Cerebellar cortex (tissue), 1 donor: ENCODE results near the gene TMEM63B.
"Not testable (repeated sequence)": the region's sequence is repeated elsewhere in the genome, so short reads cannot be mapped to it uniquely, and the experiment has no call there.

Source experiments
- DNase-seq: peaks from one replicate; pipeline ENCODE4 v3.0.0-alpha.2; 2015; ENCODE audit warnings: low spot score

The TMEM63B gene

DNA sequence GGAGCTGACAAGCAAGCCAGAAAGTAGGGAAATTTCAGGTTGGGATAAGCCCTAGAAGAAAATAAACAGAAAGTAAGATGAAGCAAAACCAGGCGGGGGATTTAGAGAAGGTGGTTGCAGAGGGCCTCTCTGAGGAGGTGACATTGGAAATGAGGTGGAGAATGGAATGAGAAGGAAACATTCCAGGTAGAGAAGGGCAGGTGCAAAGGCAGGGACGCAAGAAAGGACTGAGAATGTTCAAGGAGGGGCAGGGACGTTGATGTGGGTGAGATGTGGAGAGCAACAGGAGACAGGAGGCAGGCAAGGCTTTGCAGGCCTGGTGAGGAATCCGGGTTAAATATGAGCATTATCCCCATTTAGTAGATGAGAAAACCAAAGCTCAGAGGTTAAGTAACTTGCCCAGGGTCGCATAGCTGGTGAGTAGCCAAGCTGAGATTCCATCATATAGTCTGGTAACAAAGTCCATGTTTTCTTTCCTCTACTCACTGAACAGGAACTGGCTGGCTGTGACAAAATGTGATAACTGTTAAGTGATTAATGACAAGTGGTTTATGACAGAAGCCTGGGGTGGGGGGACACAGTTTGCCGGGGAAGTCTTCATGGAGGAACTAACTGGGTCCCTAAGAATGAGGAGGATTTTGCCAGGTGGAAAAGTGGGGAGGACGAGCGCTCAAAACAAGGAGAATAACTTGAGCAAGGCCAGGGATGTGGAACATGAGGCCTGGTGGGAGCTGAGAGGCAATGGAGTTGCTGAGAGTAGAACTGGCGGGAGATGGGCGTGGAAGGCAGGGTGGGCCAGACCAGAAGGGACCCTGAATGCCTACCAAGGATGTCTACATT, 32.7 kb upstream of the TMEM63B start:
- DNase-seq: no peak

- not testable (repeated sequence) for DNase-seq
Measured at GRCh38 chr6:44095243-44095623, 32.1 kb upstream of the TMEM63B start.

DNA sequence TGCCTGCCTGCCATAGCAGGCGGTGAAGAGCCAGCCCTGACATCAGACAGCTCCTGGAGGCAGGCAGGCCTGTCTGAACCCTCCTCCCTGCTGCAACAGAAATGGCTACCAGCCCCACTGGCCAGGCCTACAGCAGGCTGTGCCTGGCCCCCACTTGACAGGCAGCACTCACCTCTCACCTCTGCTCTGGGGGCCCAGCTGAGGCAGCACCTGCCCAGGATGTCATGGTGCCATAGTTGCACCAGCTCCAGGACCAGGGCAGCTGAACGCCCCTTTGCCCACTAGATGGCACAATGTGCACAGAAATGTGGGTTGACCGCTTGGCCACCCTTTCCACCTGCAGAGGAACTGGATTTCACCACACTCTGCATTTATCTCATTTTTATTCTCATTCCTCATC, 30.7 kb upstream of the TMEM63B start:
- DNase-seq: peak; percentile 87

DNA sequence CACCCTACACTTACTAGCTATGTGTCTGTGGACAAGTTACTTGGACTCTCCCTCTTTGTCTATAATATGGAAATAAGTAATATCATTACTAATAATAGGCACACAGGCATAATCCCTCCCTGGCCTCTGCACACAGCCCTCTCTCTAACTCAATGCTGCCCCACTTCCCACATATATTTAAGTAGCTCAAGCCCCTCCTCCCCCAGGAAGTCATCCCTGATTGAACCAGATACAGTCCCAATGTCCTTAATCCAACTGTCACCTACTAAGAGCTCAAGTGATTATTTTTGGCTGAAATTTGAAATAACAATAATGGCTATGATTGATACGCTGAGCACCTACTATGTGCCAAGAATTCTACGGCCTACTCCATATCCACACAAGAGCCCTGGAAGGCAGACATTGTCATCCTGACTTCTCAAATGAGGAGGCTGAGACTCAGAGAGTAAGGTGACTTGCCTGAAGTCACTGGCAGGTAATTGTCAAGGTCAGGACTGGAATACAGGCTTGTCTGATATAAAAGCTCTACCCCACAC, 29.5 kb upstream of the TMEM63B start:
- DNase-seq: no peak

GRCh38 chr6:44099192-44099591, 28.2 kb upstream of the TMEM63B start:
- DNase-seq: no peak

- peak; percentile 44 for DNase-seq
Measured at GRCh38 chr6:44100088-44100550, 27.2 kb upstream of the TMEM63B start.

DNA sequence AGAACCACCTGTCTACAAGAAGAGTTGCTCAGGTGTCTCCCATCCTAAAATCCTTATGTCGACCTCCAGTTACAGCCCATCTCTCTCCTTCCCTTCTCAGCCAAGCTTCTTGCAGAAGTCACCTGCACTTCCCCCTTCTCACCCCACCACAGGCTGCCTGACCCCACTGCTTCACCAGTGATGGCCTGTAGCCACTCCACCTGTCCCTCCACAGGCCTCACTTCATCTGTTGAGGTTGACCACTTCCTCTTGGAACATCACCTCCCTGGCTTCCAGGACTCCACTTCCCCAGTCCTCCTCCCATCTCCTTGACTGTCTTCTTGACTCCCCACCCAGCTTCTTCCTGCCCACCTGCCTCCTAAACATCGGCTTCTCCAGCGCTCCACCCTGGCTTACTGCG, 25.5 kb upstream of the TMEM63B start:
- DNase-seq: no peak

GRCh38 chr6:44102527-44102926, 24.8 kb upstream of the TMEM63B start:
- DNase-seq: no peak

GRCh38 chr6:44104481-44105021, 22.8 kb upstream of the TMEM63B start:
- DNase-seq: no peak

DNA sequence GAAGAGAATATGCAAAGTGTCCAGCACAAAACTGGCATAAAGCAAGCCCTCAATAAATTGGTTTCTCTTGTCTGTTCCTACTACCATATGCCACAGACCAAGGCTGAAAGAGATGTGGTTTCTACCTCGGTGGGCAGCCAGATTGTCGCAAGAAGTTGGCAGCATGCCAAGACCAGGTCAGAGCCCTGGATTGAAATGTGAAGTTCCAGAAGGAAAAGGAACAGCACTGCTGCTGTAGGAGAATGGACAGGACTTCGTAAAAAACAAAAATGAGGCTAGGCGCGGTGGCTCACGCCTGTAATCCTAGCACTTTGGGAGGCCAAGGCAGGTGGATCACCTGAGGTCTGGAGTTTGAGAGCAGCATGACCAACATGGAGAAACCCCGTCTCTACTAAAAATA, 22.2 kb upstream of the TMEM63B start:
- DNase-seq: peak; percentile 64

DNA sequence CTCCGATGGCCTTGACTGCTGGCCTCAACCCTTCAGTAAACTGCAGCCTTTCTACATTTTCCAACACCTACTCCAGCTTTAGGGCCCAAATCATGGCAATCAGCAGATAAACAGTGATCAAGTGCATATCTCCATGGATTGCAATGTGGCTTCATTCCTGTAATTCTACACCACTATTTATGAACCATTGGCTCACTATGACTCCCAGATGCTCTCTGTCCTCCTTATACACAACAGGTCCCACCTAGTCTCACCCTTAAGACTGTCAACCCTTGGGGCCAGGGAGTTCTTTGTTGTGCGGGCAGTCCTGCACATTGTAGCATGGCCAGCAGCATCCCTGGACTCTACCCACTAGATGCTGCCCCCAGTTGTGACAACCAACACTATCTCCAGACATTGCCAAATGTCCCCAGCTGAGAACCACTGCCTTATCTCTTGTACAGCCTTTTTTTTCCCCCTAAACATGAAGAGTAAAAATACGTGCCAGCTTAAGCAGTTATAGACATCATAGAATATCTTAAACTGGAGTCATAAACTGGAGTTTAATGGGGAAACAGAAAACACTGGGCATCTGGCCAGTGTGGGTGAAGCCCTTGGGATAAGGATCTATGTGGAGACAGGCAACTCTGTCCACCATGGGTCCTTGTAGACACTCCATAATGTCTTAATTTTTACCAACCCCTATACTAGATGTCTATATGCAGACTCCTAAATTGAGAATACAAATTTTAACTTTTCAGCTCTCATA, 21.2 kb upstream of the TMEM63B start:
- no peak for DNase-seq

DNA sequence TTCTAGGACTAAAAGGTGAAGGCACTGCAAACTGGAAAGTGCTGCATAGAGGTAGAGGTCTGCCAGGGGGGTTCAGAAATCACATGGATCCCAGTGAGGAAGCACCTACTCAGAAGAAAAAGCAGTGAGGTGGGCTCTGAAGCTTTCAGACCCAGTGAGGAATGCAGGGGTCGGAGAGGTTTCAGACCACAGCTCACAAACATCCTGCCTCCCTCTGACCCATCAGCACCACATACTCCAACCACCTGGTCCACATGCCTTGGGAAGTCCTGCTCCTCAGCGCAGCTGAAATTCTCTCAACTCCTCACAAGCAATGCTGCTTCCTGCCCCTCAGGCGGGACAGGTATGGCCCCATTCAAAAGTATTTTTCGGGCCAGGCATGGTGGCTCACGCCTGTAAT, 20.3 kb upstream of the TMEM63B start:
- no peak for DNase-seq

GRCh38 chr6:44108471-44108870, 18.9 kb upstream of the TMEM63B start:
- DNase-seq: no peak

- DNase-seq: no peak
Measured at GRCh38 chr6:44109212-44109611, 18.1 kb upstream of the TMEM63B start.

DNA sequence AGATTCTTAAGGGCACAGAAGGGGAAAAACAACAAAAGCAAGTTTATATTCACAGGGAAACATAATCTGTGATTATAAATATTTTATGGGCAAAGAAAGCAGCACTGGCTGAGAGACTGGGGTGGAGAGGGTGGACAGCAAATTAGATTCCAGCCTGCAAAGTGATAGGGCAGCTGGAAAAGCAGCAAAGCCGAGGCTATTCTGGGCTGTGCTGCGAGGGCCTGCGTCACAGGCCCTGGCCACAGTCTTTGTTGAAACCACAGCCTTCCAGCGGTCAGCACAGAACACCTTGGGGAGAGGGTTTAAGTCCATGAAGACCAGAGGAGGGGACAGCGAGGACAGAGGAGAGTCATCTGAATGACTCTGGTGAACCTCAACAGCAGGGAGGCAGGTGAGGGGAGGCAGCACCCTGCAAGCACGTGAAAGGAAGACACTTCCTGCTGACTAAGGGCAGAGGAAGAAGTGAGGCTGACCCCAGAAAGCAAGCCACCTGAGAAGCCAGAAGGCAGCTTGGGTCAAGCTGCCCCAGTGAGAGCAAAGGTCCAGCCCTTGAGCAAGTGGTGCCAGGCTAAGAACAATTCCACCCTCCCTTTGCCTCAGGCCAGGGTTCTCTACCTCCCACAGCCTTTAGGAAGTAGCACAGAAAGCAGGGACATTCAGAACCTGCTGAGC, 17.2 kb upstream of the TMEM63B start:
- no peak for DNase-seq

DNA sequence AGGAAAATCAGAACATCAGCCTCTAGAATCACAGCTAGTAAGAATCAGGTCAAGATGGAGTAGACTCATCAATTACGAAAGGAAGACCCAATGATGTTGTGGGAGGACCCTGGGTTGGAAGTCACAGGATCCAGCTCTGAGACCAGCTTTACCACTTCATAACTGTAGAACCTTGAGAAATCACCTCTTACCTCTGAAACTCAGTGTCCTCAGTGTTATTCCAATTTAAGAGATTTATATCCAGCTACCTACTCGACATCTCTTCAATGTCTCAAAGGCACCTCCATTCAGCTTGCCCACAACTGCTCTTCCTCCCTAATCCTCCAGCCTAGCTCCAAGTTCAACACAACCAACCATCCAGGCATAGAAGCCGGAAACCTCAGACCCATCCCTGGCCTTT, 16.4 kb upstream of the TMEM63B start:
- no peak for DNase-seq

DNA sequence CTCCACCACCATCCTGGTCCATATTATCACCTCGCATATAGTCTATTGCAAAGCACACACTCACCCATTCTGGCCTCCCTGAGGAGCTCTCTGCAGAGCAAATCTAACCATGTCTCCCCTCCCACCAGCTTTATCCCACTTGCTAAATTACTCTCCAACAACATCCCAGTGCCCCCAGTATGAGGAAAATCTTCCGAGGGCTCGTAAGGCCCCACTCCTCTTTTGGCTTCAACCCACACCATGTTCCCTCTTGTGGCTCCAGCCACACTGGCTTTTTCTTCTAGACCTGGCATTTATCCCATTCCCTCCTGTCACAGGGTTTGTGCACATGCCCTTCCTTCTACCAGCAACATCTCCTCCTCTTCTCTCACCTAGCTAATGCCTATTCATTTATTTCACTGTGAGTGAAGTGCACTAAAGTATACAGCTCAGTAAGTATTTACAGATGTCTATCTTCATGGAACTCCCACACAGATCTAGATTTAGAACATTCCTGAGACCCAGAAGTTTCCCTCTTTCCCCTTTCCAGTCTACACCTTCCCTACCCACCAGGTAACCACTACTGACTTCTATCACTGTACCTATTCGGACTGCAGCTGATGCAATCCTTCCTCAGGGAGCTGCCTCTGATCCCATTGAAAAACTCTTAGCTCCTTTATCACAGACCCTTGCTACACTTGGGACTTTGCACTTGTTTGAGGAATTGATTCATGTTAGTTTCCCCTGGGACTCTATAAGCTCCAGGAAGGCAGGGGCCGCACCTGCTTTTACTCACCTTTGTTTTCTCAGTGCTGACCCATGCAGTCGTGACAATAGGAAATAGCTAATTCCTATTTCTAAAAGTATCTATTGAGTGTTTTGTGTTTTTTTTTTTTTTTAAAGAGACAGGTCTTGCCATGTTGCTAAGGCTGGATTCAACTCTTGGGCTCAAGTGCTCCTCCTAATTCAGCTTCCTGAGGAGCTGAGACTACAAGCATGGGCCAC, 15.6 kb upstream of the TMEM63B start:
- DNase-seq: no peak

GRCh38 chr6:44113414-44113813, 13.9 kb upstream of the TMEM63B start:
- DNase-seq: no peak

- no peak for DNase-seq
Measured at GRCh38 chr6:44115866-44116265, 11.5 kb upstream of the TMEM63B start.

- no peak for DNase-seq
Measured at GRCh38 chr6:44116641-44117382, 10.5 kb upstream of the TMEM63B start.
